Smooth muscle cell (in vitro differentiated cells): ENCODE results near the gene ATP6V1G1. TPM values are rescaled to one million over a fixed set of nuclear protein-coding genes. Genes with fewer than 3 reads are reported as not detected.
A peak's percentile ranks its signal among the peaks of the same experiment; 100 is the strongest.

ENCODE experiments used
- DNase-seq: peaks from one replicate; lab custom pipeline; 2025; ENCODE audit not compliant: unreplicated experiment; lab: John Stamatoyannopoulos, UW
- H2AFZ ChIP-seq: fragments of 200-600 bp; sonication (generic); 2 replicates; pipeline ENCODE4 v1.6.0; 2016; ENCODE audit warnings: antibody characterized with exemption, low read depth, mild to moderate bottlenecking
- H3F3A ChIP-seq: fragments of 200-600 bp; sonication (generic); 2 replicates; pipeline ENCODE4 v1.6.0; 2017; ENCODE audit warnings: antibody characterized with exemption, low read depth
- H3K27ac ChIP-seq: fragments of 200-600 bp; sonication (generic); 2 replicates; pipeline ENCODE4 v1.5.1; 2016; ENCODE audit warnings: low read depth, mild to moderate bottlenecking
- H3K27me3 ChIP-seq: fragments of 200-600 bp; sonication (generic); 2 replicates; pipeline ENCODE4 v1.6.1; 2016; ENCODE audit warnings: low read depth, mild to moderate bottlenecking
- H3K36me3 ChIP-seq: fragments of 200-600 bp; sonication (generic); 2 replicates; pipeline ENCODE4 v1.5.1; 2016; ENCODE audit warnings: low read depth
- H3K4me1 ChIP-seq: fragments of 200-600 bp; sonication (generic); 2 replicates; pipeline ENCODE4 v1.5.1; 2016; ENCODE audit warnings: low read depth
- H3K4me2 ChIP-seq: fragments of 200-600 bp; sonication (generic); 2 replicates; pipeline ENCODE4 v1.6.0; 2016; ENCODE audit warnings: mild to moderate bottlenecking
- H3K4me3 ChIP-seq: fragments of 200-600 bp; sonication (generic); 2 replicates; pipeline ENCODE4 v1.5.1; 2016; ENCODE audit warnings: mild to moderate bottlenecking
- H3K79me2 ChIP-seq: fragments of 200-600 bp; sonication (generic); 2 replicates; pipeline ENCODE4 v1.6.0; 2016; ENCODE audit warnings: low read depth, mild to moderate bottlenecking
- H3K9ac ChIP-seq: fragments of 200-600 bp; sonication (generic); 2 replicates; pipeline ENCODE4 v1.6.0; 2016; ENCODE audit warnings: low read depth
- H3K9me3 ChIP-seq: fragments of 200-600 bp; sonication (generic); replicated peaks from 2 replicates; pipeline ENCODE4 v1.5.1; 2016; ENCODE audit warnings: low read depth
- H4K20me1 ChIP-seq: fragments of 200-600 bp; sonication (generic); 2 replicates; pipeline ENCODE4 v1.6.0; 2016; ENCODE audit warnings: low read depth
- CTCF ChIP-seq: fragments of 200-600 bp; sonication (generic); IDR thresholded peaks from 2 replicates; pipeline ENCODE4 v1.5.1; 2017; ENCODE audit warnings: borderline replicate concordance, mild to moderate bottlenecking, antibody characterized with exemption; ENCODE audit not compliant: insufficient read depth, poor library complexity, severe bottlenecking
- WGBS: methylation state at CpG from one replicate; pipeline ENCODE4 v1.1.7; 2016; ENCODE audit warnings: low lambda C conversion rate; 5-methylcytosine and 5-hydroxymethylcytosine counted together
- polyA plus RNA-seq: library from polyadenylated mRNA; unstranded; fragments of >200 nt; fragmentation: Nextera tagmentation; extraction: Ambion mirVana; gene quantifications from 2 replicates; pipeline ENCODE4 v1.2.1, GENCODE V29; 2016
- total RNA-seq: library from RNA; depleted of rRNA; stranded (reverse); fragments of >200 nt; gene quantifications from 2 replicates; pipeline ENCODE4 v1.2.3, GENCODE V29; 2014

Gene ATP6V1G1
- 389 and 400 TPM in 2 replicates for total RNA-seq
- 335 and 340 TPM in 2 replicates for polyA plus RNA-seq

- H3K9ac ChIP-seq, result peak within 1 kb of the TSS; percentile 99
- no peaks in the 10 kb centered on the region for H3K9me3 ChIP-seq
- no peaks in the 10 kb centered on the region for H3K27me3 ChIP-seq
- no peaks in the 10 kb centered on the region for H3K36me3 ChIP-seq
- peak within 1 kb of the TSS; percentile 95 for H3K4me2 ChIP-seq
- H3F3A ChIP-seq, result no peaks in the 10 kb centered on the region
- H4K20me1 ChIP-seq, result peaks cover 46% of the 10 kb centered on the region
- WGBS, result 2% methylated on average over 52 of the region's 52 CpGs
- peaks cover 13% of the 10 kb centered on the region for H3K4me1 ChIP-seq
- peak within 1 kb of the TSS; percentile 98 for H3K27ac ChIP-seq
- H3K4me3 ChIP-seq, result peak within 1 kb of the TSS; percentile 96
- peak; percentile 2 for TF ChIP-seq CTCF
- DNase-seq, result peak; percentile 94
- peak within 1 kb of the TSS; percentile 67 for H2AFZ ChIP-seq
- peaks cover 50% of the 10 kb centered on the region for H3K79me2 ChIP-seq
These were observed at the start of gene ATP6V1G1 for GRCh38 chr9:114587345-114588202. Gene ATP6V1G1 (plus strand): TSS chr9:114587769. CDS start chr9:114587839, 70 bp downstream.

GRCh38 chr9:114538241-114538640 lies 49.3 kb upstream of the ATP6V1G1 start:
- Histone ChIP-seq H3K36me3 (no peaks in the 10 kb centered on the region), H2AFZ (no peak overlapping the region), H3K4me2 (no peak overlapping the region), H3K27ac (no peak overlapping the region), H3K79me2 (no peaks in the 10 kb centered on the region), H3K9me3 (no peaks in the 10 kb centered on the region), H3K9ac (no peak overlapping the region), H4K20me1 (no peaks in the 10 kb centered on the region), H3K27me3 (no peaks in the 10 kb centered on the region), H3F3A (no peaks in the 10 kb centered on the region), H3K4me3 (no peak overlapping the region), H3K4me1 (no peaks in the 10 kb centered on the region)
- DNase-seq, result no peak
- WGBS, result 34% methylated on average over 5 of the region's 5 CpGs
- no peak for TF ChIP-seq CTCF

- no peaks in the 10 kb centered on the region for H3K79me2 ChIP-seq
- no peak overlapping the region for H3K27ac ChIP-seq
- no peak overlapping the region for H3K4me3 ChIP-seq
- no peaks in the 10 kb centered on the region for H3K27me3 ChIP-seq
- no peak for TF ChIP-seq CTCF
- no peaks in the 10 kb centered on the region for H4K20me1 ChIP-seq
- H3K36me3 ChIP-seq, result no peaks in the 10 kb centered on the region
- no peaks in the 10 kb centered on the region for H3F3A ChIP-seq
- no peak overlapping the region for H2AFZ ChIP-seq
- H3K9me3 ChIP-seq, result no peaks in the 10 kb centered on the region
- DNase-seq, result no peak
- WGBS, result 63% methylated on average over 9 of the region's 9 CpGs
- no peak overlapping the region for H3K4me2 ChIP-seq
- H3K9ac ChIP-seq, result no peak overlapping the region
- H3K4me1 ChIP-seq, result no peaks in the 10 kb centered on the region
These were observed 47.7 kb upstream of the ATP6V1G1 start for GRCh38 chr9:114539701-114540380.
